Tibial nerve (tissue), 4 donors: ENCODE results near the gene PNLIPRP3. TPM values are rescaled to one million over a fixed set of nuclear protein-coding genes. Genes with fewer than 3 reads are reported as not detected.

Source experiments
- DNase-seq, 2 donors: peaks; one replicate each; pipeline ENCODE4 v3.0.0-alpha.2; 2019; ENCODE audit warnings: low spot score in 2 of 2
- H3K27ac ChIP-seq, 4 donors: fragments of 200-600 bp; sonication (generic) in 3 of 4; one replicate each; pipeline ENCODE4 v1.5.1; 2017 to 2019; ENCODE audit warnings: mild to moderate bottlenecking in 1 of 4
- H3K27me3 ChIP-seq, 2 donors: fragments of 200-600 bp; sonication (generic) in 1 of 2; one replicate each; pipeline versions ENCODE4 v1.5.1 to v1.6.0; 2017 to 2019
- H3K36me3 ChIP-seq, 3 donors: fragments of 200-600 bp; sonication (generic); one replicate each; pipeline ENCODE4 v1.5.1; 2018 to 2019
- H3K4me1 ChIP-seq, 4 donors: fragments of 200-600 bp; sonication (generic) in 3 of 4; one replicate each; pipeline ENCODE4 v1.5.1; 2017 to 2019
- H3K4me3 ChIP-seq, 4 donors: fragments of 200-600 bp; sonication (generic) in 3 of 4; one replicate each; pipeline ENCODE4 v1.5.1; 2017 to 2019; ENCODE audit warnings: mild to moderate bottlenecking in 1 of 4, moderate library complexity in 1 of 4
- H3K9me3 ChIP-seq, 4 donors: fragments of 200-600 bp; sonication (generic) in 3 of 4; one replicate each; pipeline ENCODE4 v1.5.1; 2017 to 2019
- EP300 ChIP-seq, 2 donors: sonication (generic); formaldehyde crosslinking; IDR thresholded peaks; one replicate each; pipeline ENCODE4 v1.6.1; 2017; ENCODE audit warnings: antibody characterized with exemption in 2 of 2, mild to moderate bottlenecking in 1 of 2
- POLR2A ChIP-seq, 2 donors: fragments of 450-650 bp; IDR thresholded peaks; one replicate each; pipeline ENCODE4 v1.6.1; 2017; ENCODE audit warnings: antibody characterized with exemption in 2 of 2, mild to moderate bottlenecking in 2 of 2, moderate library complexity in 2 of 2
- WGBS, 2 donors: methylation state at CpG; one replicate each; pipeline ENCODE4 v1.1.5; 2018; 5-methylcytosine and 5-hydroxymethylcytosine counted together
- total RNA-seq, 4 donors: library from RNA; depleted of rRNA; stranded (reverse); fragments of >200 nt; gene quantifications; one replicate each; pipeline ENCODE4 v1.1.0, GENCODE V29; 2016
- TF ChIP-seq, protein P1 (sequence below), 5 experiments: fragments of 200-600 bp in 3 of 5; fragments of 450-650 bp in 2 of 5; sonication (generic) in 3 of 5; IDR thresholded peaks; one replicate each; pipeline ENCODE4 v1.5.1; 2016 to 2019; ENCODE audit warnings: antibody characterized with exemption in 5 of 5, mild to moderate bottlenecking in 3 of 5, moderate library complexity in 2 of 5

Gene PNLIPRP3
- total RNA-seq, 4 donors from 2014 or later = not detected

- Histone ChIP-seq H3K27me3 (no peaks in the 10 kb centered on the region), H3K27ac (no peak overlapping the region), H3K36me3 (no peaks in the 10 kb centered on the region), H3K4me1 (no peaks in the 10 kb centered on the region), H3K9me3 (no peaks in the 10 kb centered on the region), H3K4me3 (no peak overlapping the region)
- no peak for DNase-seq
- 70 to 76% methylated on average over 5 of the region's 5 CpGs for WGBS, 2 donors
- no peak for TF ChIP-seq EP300 (IDR thresholded peaks at IDR 0.05)
- TF ChIP-seq POLR2A (IDR thresholded peaks at IDR 0.05) = no peak
- TF ChIP-seq, protein P1, sequence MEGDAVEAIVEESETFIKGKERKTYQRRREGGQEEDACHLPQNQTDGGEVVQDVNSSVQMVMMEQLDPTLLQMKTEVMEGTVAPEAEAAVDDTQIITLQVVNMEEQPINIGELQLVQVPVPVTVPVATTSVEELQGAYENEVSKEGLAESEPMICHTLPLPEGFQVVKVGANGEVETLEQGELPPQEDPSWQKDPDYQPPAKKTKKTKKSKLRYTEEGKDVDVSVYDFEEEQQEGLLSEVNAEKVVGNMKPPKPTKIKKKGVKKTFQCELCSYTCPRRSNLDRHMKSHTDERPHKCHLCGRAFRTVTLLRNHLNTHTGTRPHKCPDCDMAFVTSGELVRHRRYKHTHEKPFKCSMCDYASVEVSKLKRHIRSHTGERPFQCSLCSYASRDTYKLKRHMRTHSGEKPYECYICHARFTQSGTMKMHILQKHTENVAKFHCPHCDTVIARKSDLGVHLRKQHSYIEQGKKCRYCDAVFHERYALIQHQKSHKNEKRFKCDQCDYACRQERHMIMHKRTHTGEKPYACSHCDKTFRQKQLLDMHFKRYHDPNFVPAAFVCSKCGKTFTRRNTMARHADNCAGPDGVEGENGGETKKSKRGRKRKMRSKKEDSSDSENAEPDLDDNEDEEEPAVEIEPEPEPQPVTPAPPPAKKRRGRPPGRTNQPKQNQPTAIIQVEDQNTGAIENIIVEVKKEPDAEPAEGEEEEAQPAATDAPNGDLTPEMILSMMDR (IDR thresholded peaks at IDR 0.05) = no peak
These were observed 17.3 kb upstream of the PNLIPRP3 start for GRCh38 chr10:116410351-116410750.

GRCh38 chr10:116417821-116418220, 9.8 kb upstream of the PNLIPRP3 start:
- WGBS, 2 donors = 59% methylated on average over 2 of the region's 2 CpGs

GRCh38 chr10:116418389-116418788, 9.3 kb upstream of the PNLIPRP3 start:
- TF ChIP-seq POLR2A (IDR thresholded peaks at IDR 0.05) = no peak
- TF ChIP-seq EP300 (IDR thresholded peaks at IDR 0.05) = no peak
- TF ChIP-seq, protein P1 (IDR thresholded peaks at IDR 0.05) = no peak
- Histone ChIP-seq H3K36me3 (no peaks in the 10 kb centered on the region), H3K27ac (no peak overlapping the region), H3K4me1 (no peaks in the 10 kb centered on the region), H3K9me3 (no peaks in the 10 kb centered on the region), H3K4me3 (no peak overlapping the region), H3K27me3 (no peaks in the 10 kb centered on the region)
- no peak for DNase-seq
- WGBS, 2 donors = 57 to 59% methylated on average over 1 of the region's 1 CpG

More at GRCh38 chr10:116417821-116418220, 9.8 kb upstream of the PNLIPRP3 start:
- no peak for DNase-seq
- H3K27ac ChIP-seq = no peak overlapping the region
- H3K36me3 ChIP-seq = no peaks in the 10 kb centered on the region
- H3K9me3 ChIP-seq = no peaks in the 10 kb centered on the region
- H3K27me3 ChIP-seq = no peaks in the 10 kb centered on the region
- no peak for TF ChIP-seq POLR2A (IDR thresholded peaks at IDR 0.05)
- TF ChIP-seq, protein P1 (IDR thresholded peaks at IDR 0.05) = no peak
- TF ChIP-seq EP300 (IDR thresholded peaks at IDR 0.05) = no peak
- no peaks in the 10 kb centered on the region for H3K4me1 ChIP-seq
- no peak overlapping the region for H3K4me3 ChIP-seq

- H3K27me3 ChIP-seq = no peaks in the 10 kb centered on the region
These were observed 5.8 kb upstream of the PNLIPRP3 start for GRCh38 chr10:116421815-116422214.

GRCh38 chr10:116429288-116429977, 1.8 kb downstream of the PNLIPRP3 start:
- WGBS, 2 donors = 58 to 62% methylated on average over 4 of the region's 4 CpGs
- Histone ChIP-seq H3K27me3 (no peaks in the 10 kb centered on the region), H3K36me3 (no peaks in the 10 kb centered on the region), H3K4me1 (no peaks in the 10 kb centered on the region), H3K27ac (no peak overlapping the region), H3K9me3 (no peaks in the 10 kb centered on the region), H3K4me3 (no peak overlapping the region)
- DNase-seq = no peak
- TF ChIP-seq POLR2A (IDR thresholded peaks at IDR 0.05) (no peak), EP300 (IDR thresholded peaks at IDR 0.05) (no peak)
- TF ChIP-seq, protein P1 (IDR thresholded peaks at IDR 0.05) = no peak

More at GRCh38 chr10:116421815-116422214, 5.8 kb upstream of the PNLIPRP3 start:
- no peak for DNase-seq
- Histone ChIP-seq H3K4me1 (no peaks in the 10 kb centered on the region), H3K9me3 (no peaks in the 10 kb centered on the region), H3K27ac (no peak overlapping the region), H3K4me3 (no peak overlapping the region), H3K36me3 (no peaks in the 10 kb centered on the region)
- TF ChIP-seq POLR2A (IDR thresholded peaks at IDR 0.05) (no peak), EP300 (IDR thresholded peaks at IDR 0.05) (no peak)
- TF ChIP-seq, protein P1 (IDR thresholded peaks at IDR 0.05) = no peak
- WGBS, 2 donors = 90 to 96% methylated on average over 1 of the region's 1 CpG
